Activated CD4-positive, alpha-beta memory T cell treated with anti-CD3 and anti-CD28 coated beads for 36 hours (primary cell): ENCODE measurements around the gene PDE4DIP. TPM values are rescaled to one million over a fixed set of nuclear protein-coding genes. Genes with fewer than 3 reads are reported as not detected.
"Not testable (repeated sequence)": the region's sequence is repeated elsewhere in the genome, so short reads cannot be mapped to it uniquely, and the experiment has no call there.

Experiments used
- CTCF ChIA-PET: fragments of 350-600 bp; sonication (Branson Sonifier 250); formaldehyde crosslinking; loops from one replicate; lab custom pipeline; 2021; ENCODE audit warnings: antibody characterized with exemption, inconsistent platforms; lab: Charles Lee
- POLR2A ChIA-PET: fragments of 350-600 bp; sonication (Branson Sonifier 250); formaldehyde crosslinking; loops from one replicate; lab custom pipeline; 2021; ENCODE audit warnings: antibody characterized with exemption; lab: Charles Lee
- DNase-seq: peaks from one replicate; pipeline ENCODE4 v3.0.0-alpha.2; 2020
- H3K27ac Mint-ChIP-seq: one replicate; pipeline ENCODE4 v1.8.0; 2021; ENCODE audit warnings: mixed read lengths
- H3K27me3 Mint-ChIP-seq: one replicate; pipeline ENCODE4 v1.8.0; 2021; ENCODE audit warnings: mixed read lengths
- H3K36me3 Mint-ChIP-seq: one replicate; pipeline ENCODE4 v1.8.0; 2021; ENCODE audit warnings: mixed read lengths
- H3K4me1 Mint-ChIP-seq: one replicate; pipeline ENCODE4 v1.8.0; 2021; ENCODE audit warnings: low read depth, mixed read lengths
- H3K4me3 Mint-ChIP-seq: one replicate; pipeline ENCODE4 v1.8.0; 2021; ENCODE audit warnings: mild to moderate bottlenecking, mixed read lengths
- H3K9me3 Mint-ChIP-seq: one replicate; pipeline ENCODE4 v1.8.0; 2021; ENCODE audit warnings: mixed read lengths
- intact Hi-C: fragments of 100-400 bp; cut with micrococcal nuclease; formaldehyde crosslinking; loops from one replicate; pipeline ENCODE4 v1.15.1; 2023
- total RNA-seq, 2 experiments: library from RNA; stranded (reverse); gene quantifications; one replicate each; pipeline ENCODE4 v1.2.3, GENCODE V29; 2021

PDE4DIP gene
- total RNA-seq, 2 experiments from 2014 or later: 24.3 to 25.3 TPM

DNA sequence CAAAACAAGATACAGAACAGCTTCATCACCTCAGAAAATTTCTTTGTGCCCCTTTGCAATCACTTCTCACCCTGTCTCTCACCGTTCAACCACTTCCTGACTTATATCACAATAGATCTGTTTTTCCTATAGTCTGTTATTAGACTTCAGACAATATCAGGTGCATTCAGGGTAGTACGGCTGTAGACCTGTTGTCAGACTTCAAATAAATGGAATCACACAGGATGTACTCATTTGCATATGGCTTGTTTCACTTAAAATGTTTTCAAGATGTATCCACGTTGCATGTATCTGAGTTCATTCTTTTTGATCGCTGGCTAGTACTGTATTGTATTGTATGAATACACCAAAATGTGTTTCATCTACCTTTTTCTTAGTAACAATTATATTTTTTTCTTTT, 104.5 kb downstream of the PDE4DIP start:
- CTCF ChIA-PET, DNase-seq, H3K36me3 Mint-ChIP-seq, H3K4me3 Mint-ChIP-seq, H3K4me1 Mint-ChIP-seq, intact Hi-C loops, POLR2A ChIA-PET, H3K9me3 Mint-ChIP-seq, H3K27me3 Mint-ChIP-seq, H3K27ac Mint-ChIP-seq: not testable (repeated sequence)

DNA sequence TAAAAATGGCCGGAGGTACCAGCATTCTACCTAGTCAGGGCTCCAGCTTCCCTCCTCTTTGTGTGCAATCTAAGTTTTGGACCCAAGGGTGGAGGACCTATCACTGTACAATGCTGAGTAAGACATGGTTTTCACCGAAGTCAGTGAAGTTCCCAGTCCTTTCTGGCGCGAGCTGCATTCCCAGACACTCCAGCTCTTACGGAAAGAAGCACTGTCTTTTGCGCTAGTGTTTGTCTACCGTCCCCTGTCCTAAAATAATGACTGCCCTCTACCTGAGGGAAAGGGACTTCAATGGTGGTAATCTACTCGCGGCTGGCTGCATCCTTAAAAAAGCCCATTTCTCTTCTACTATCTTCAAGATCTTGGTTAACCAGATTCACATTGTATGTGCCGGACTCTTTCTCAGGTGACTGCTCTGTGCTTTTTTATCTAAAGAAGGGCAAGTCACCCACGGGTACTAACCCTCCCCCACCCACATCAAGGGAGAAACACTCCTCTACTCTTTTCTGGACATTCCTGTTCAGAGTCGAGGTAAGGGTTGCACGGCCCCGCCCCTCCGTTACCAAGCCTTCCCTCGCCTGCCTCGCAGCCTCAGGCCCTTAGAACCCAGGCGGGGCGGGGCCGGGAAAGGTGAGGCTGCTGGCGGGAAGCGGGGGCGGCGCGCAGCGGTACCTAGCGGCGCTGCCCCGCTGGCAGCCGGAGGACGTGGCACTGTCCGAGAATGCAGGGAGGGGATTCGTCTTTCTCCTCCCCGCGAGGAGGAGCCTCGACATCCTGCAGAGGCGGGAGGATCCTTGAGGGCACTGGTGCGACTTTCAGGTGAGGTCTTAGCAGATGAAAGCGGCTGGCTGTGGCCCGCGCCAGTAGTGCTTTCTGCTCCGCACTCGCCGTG, 107.4 kb downstream of the PDE4DIP start:
- H3K9me3 Mint-ChIP-seq, H3K36me3 Mint-ChIP-seq, POLR2A ChIA-PET, CTCF ChIA-PET, H3K27me3 Mint-ChIP-seq, intact Hi-C loops: not testable (repeated sequence)
- DNase-seq: peak; percentile 84
- Mint-ChIP-seq H3K27ac (peak overlapping the region; percentile 82), H3K4me1 (peaks cover 11% of the 10 kb centered on the region), H3K4me3 (peak overlapping the region; percentile 82)

DNA sequence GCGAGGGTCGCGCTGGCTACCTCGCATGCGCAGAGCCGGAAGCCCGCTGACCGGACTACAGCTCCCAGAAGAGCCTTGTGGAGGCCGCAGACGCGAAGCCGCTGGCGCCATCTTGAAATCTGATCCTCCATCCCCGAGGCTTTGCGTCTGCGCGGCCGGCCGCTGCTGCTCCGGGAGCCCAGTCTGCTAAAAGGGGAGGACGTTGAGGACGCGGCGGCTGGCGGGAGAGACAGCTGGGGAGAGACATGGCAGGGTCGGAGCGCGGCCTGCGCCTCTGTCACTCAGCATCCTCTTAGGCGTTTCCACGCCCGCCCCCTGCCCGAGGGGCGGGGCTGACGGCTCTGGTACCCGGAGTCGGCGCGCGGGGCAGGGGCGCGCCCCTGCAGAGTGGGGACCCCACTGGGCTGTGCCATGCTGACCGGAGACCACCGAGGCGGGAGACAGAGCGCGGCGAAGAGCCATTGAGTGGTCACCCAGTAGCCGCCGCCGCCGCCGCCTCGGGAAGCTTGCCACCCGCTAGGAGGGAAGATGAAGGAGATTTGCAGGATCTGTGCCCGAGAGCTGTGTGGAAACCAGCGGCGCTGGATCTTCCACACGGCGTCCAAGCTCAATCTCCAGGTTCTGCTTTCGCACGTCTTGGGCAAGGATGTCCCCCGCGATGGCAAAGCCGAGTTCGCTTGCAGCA, 108.2 kb downstream of the PDE4DIP start:
- H3K27me3 Mint-ChIP-seq, H3K27ac Mint-ChIP-seq, POLR2A ChIA-PET, H3K36me3 Mint-ChIP-seq, intact Hi-C loops, CTCF ChIA-PET, H3K9me3 Mint-ChIP-seq: not testable (repeated sequence)
- Mint-ChIP-seq H3K4me3 (peak overlapping the region; percentile 82), H3K4me1 (peaks cover 11% of the 10 kb centered on the region)
- DNase-seq: peak; percentile 81

DNA sequence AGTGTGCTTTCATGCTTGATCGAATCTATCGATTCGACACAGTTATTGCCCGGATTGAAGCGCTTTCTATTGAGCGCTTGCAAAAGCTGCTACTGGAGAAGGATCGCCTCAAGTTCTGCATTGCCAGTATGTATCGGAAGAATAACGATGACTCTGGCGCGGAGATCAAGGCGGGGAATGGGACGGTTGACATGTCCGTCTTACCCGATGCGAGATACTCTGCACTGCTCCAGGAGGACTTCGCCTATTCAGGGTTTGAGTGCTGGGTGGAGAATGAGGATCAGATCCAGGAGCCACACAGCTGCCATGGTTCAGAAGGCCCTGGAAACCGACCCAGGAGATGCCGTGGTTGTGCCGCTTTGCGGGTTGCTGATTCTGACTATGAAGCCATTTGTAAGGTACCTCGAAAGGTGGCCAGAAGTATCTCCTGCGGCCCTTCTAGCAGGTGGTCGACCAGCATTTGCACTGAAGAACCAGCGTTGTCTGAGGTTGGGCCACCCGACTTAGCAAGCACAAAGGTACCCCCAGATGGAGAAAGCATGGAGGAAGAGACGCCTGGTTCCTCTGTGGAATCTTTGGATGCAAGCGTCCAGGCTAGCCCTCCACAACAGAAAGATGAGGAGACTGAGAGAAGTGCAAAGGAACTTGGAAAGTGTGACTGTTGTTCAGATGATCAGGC, 108.8 kb downstream of the PDE4DIP start:
- H3K27me3 Mint-ChIP-seq, H3K27ac Mint-ChIP-seq, H3K9me3 Mint-ChIP-seq, H3K36me3 Mint-ChIP-seq, CTCF ChIA-PET, POLR2A ChIA-PET, intact Hi-C loops: not testable (repeated sequence)
- peaks cover 11% of the 10 kb centered on the region for H3K4me1 Mint-ChIP-seq
- DNase-seq: peak; percentile 40
- H3K4me3 Mint-ChIP-seq: peak overlapping the region; percentile 82

DNA sequence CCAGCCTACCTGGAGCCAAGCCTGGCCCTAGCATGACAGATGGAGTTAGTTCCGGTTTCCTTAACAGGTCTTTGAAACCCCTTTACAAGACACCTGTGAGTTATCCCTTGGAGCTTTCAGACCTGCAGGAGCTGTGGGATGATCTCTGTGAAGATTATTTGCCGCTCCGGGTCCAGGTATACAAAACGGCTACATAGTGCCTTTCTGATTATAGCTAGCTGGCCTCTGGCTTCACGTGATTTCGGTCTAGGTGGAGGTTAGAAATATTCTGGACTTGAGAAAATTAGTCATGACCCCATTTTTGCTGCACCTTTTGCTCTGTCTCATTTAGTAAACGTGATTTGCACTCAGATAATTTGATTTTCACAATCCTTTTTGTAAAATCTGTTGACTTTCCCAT, 109.5 kb downstream of the PDE4DIP start:
- H3K36me3 Mint-ChIP-seq, CTCF ChIA-PET, intact Hi-C loops, H3K9me3 Mint-ChIP-seq, POLR2A ChIA-PET, H3K27ac Mint-ChIP-seq, H3K27me3 Mint-ChIP-seq, DNase-seq: not testable (repeated sequence)
- Mint-ChIP-seq H3K4me1 (peaks cover 13% of the 10 kb centered on the region), H3K4me3 (peak overlapping the region; percentile 61)

DNA sequence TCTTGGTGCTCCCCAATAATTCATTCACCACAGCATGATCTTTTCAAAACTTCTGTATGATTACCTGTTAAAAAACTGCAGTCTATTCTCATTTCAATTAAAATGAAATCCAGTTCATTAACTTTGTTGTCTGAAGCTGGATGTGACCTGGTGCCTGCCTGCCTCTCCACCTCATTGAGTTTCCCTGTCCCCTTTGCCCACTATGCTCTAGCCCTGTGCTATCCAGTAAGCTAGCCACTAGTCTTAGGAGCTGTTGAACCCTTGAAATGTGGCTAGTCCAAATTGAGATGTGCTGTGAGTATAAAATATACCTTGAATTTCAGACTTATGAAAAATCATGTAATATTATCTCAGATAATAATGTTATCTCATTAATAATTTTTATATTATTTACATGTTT, 114.1 kb downstream of the PDE4DIP start:
- intact Hi-C loops, H3K27ac Mint-ChIP-seq, H3K4me3 Mint-ChIP-seq, H3K9me3 Mint-ChIP-seq, POLR2A ChIA-PET, H3K36me3 Mint-ChIP-seq, DNase-seq, H3K4me1 Mint-ChIP-seq, H3K27me3 Mint-ChIP-seq, CTCF ChIA-PET: not testable (repeated sequence)

DNA sequence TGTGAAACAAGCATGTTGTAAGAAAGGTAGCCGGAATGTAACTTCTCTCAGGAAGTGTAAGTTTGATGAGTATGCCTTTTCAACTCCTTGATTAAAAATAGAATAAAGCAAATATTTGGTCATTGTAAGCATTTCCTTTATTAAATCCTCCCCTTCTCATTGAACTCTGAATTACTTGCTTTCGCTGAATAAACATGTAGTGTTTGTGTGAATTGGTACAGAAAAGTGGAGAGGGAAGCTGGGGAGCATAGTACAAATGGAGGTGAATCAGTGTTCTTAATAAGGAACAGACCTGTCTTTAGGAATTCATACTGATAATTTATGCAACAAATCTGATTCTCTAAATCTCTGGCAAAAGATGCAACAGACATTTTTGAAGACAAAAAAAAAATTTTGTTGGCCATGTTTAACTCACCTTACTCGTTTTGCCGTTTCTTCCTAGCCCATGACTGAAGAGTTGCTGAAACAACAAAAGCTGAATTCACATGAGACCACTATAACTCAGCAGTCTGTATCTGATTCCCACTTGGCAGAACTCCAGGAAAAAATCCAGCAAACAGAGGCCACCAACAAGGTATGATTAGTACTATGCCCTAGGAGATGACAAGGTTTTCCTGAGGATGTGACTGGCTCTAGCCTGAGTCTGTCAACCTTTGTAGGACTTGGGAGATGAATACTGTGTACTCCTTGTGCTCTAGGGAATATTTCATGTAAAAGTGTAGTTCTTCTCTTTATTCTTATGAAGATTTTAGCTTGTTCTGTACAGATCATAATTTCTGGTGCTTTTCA, 116.2 kb downstream of the PDE4DIP start:
- H3K36me3 Mint-ChIP-seq, POLR2A ChIA-PET, CTCF ChIA-PET, H3K27me3 Mint-ChIP-seq, H3K4me3 Mint-ChIP-seq, DNase-seq, intact Hi-C loops, H3K27ac Mint-ChIP-seq, H3K9me3 Mint-ChIP-seq, H3K4me1 Mint-ChIP-seq: not testable (repeated sequence)

DNA sequence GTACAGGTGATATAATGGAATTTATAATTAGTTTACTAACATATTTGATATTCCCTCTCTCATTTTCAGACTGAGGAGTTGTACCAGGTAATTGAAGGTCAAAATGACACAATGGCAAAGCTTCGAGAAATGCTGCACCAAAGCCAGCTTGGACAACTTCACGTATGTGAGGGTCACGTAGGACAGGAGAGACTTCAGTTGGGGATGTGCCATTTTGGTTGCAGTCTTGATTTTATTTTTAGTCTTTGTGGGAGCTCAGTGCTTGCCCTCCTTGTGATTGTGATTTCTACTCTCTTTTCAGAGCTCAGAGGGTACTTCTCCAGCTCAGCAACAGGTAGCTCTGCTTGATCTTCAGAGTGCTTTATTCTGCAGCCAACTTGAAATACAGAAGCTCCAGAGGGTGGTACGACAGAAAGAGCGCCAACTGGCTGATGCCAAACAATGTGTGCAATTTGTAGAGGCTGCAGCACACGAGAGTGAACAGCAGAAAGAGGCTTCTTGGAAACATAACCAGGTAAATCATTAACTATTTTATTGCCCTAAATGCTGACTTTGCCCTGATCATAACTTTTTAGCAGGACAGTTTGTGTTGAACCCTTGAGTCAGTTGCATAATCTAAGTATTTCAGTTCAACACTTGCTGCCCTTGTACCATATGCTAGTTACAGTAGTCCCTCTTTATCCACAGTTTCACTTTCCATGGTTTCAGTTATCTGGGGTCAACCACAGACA, 118.1 kb downstream of the PDE4DIP start:
- intact Hi-C loops, POLR2A ChIA-PET, H3K4me3 Mint-ChIP-seq, H3K27ac Mint-ChIP-seq, CTCF ChIA-PET, H3K9me3 Mint-ChIP-seq, H3K27me3 Mint-ChIP-seq, DNase-seq, H3K36me3 Mint-ChIP-seq, H3K4me1 Mint-ChIP-seq: not testable (repeated sequence)

DNA sequence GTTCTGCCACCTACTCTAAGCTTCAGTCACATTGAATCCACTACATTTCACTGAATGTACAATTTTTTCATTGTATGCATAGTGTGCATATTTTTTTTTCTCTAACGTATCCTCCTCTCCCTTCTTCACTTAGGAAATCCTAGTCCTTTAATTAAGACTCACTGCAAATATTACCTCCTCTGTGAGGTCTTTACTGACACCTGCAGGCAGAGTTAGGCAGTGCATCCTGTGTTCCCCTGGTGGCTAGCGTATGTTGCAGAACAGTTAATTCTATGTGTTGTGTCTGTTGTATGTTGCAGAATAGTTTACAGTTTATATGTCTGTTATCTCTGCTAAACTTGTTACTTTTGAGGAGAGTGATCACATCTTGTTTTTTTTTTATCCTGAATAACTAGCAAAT, 121.9 kb downstream of the PDE4DIP start:
- H3K27ac Mint-ChIP-seq, intact Hi-C loops, POLR2A ChIA-PET, DNase-seq, H3K36me3 Mint-ChIP-seq, CTCF ChIA-PET, H3K4me1 Mint-ChIP-seq, H3K27me3 Mint-ChIP-seq, H3K4me3 Mint-ChIP-seq, H3K9me3 Mint-ChIP-seq: not testable (repeated sequence)

DNA sequence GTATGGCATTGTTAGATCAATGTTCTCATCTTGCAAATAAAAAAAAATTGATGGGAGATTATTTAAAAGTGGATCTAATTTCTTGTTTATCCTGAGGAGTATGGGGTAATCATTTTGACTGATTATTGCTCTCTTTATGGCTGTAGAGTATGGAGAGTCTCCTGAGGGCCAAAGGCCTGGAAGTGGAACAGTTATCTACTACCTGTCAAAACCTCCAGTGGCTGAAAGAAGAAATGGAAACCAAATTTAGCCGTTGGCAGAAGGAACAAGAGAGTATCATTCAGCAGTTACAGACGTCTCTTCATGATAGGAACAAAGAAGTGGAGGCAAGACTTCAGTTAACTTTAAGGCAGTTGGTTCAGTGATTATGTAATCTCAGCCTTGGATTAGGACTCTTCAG, 123.4 kb downstream of the PDE4DIP start:
- H3K36me3 Mint-ChIP-seq, intact Hi-C loops, H3K9me3 Mint-ChIP-seq, POLR2A ChIA-PET, H3K27ac Mint-ChIP-seq, DNase-seq, H3K27me3 Mint-ChIP-seq, H3K4me3 Mint-ChIP-seq, CTCF ChIA-PET, H3K4me1 Mint-ChIP-seq: not testable (repeated sequence)

DNA sequence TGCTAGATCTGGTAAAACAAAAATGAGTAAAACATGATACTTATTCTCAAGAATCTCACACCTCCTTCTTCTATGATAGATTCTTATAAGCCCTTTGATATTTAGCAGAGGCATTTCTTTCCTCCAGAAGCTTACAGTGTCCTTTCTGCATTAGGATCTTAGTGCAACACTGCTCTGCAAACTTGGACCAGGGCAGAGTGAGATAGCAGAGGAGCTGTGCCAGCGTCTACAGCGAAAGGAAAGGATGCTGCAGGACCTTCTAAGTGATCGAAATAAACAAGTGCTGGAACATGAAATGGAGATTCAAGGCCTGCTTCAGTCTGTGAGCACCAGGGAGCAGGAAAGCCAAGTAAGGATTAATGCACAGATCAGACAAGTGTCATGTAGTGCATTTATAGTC, 124.5 kb downstream of the PDE4DIP start:
- DNase-seq, H3K27ac Mint-ChIP-seq, CTCF ChIA-PET, POLR2A ChIA-PET, H3K4me1 Mint-ChIP-seq, intact Hi-C loops, H3K9me3 Mint-ChIP-seq, H3K4me3 Mint-ChIP-seq, H3K27me3 Mint-ChIP-seq, H3K36me3 Mint-ChIP-seq: not testable (repeated sequence)
